DOHH2 (cell line): Measurements from ENCODE around the gene N4BP2.
A peak's percentile ranks its signal among the peaks of the same experiment; 100 is the strongest.

Source experiments
- H3F3A ChIP-seq: fragments of 200-600 bp; sonication (generic), shearing (Covaris generic); 2 replicates; pipeline ENCODE4 v1.6.0; 2016; ENCODE audit warnings: antibody characterized with exemption, mild to moderate bottlenecking; ENCODE audit not compliant: control insufficient read depth, insufficient read depth
- H3K27ac ChIP-seq: fragments of 200-600 bp; sonication (generic); 2 replicates; pipeline ENCODE4 v1.5.1; 2014; ENCODE audit warnings: low read depth, mild to moderate bottlenecking, low read length, moderate library complexity
- H3K27me3 ChIP-seq: fragments of 200-600 bp; sonication (generic); 2 replicates; pipeline ENCODE4 v1.6.1; 2014; ENCODE audit warnings: mild to moderate bottlenecking, low read length, mixed read lengths; ENCODE audit not compliant: control insufficient read depth
- H3K36me3 ChIP-seq: fragments of 200-600 bp; sonication (generic); 2 replicates; pipeline ENCODE4 v1.6.1; 2014; ENCODE audit warnings: mild to moderate bottlenecking, low read length, moderate library complexity, mixed read lengths; ENCODE audit not compliant: control insufficient read depth
- H3K4me1 ChIP-seq: fragments of 200-600 bp; sonication (generic); 2 replicates; pipeline ENCODE4 v1.6.1; 2014; ENCODE audit warnings: mild to moderate bottlenecking, low read length, mixed read lengths; ENCODE audit not compliant: control insufficient read depth
- H3K4me2 ChIP-seq: fragments of 200-600 bp; sonication (generic); 2 replicates; pipeline ENCODE4 v1.6.0; 2014; ENCODE audit warnings: mild to moderate bottlenecking, low read length, moderate library complexity
- H3K4me3 ChIP-seq: fragments of 200-600 bp; sonication (generic); 2 replicates; pipeline ENCODE4 v1.5.1; 2014; ENCODE audit warnings: mild to moderate bottlenecking, low read length, mixed read lengths
- H3K79me2 ChIP-seq: fragments of 200-600 bp; sonication (generic); 2 replicates; pipeline ENCODE4 v1.6.1; 2014; ENCODE audit warnings: mild to moderate bottlenecking, low read length, mixed read lengths; ENCODE audit not compliant: control insufficient read depth
- H3K9me2 ChIP-seq: fragments of 200-600 bp; sonication (generic); replicated peaks from 2 replicates; pipeline ENCODE4 v1.6.1; 2014; ENCODE audit warnings: mild to moderate bottlenecking, low read length, mixed read lengths; ENCODE audit not compliant: control insufficient read depth
- H3K9me3 ChIP-seq: fragments of 200-600 bp; sonication (generic); 2 replicates; pipeline ENCODE4 v1.6.1; 2014; ENCODE audit warnings: antibody characterized with exemption, low read length, mixed read lengths; ENCODE audit not compliant: control insufficient read depth, insufficient read depth
- H4K20me1 ChIP-seq: fragments of 200-600 bp; sonication (generic); 2 replicates; pipeline ENCODE4 v1.6.0; 2014; ENCODE audit warnings: low read depth, mild to moderate bottlenecking, antibody characterized with exemption, low read length, moderate library complexity; ENCODE audit not compliant: control insufficient read depth, insufficient read depth
- EZH2phosphoT487 ChIP-seq: fragments of 200-600 bp; sonication (generic); IDR thresholded peaks from 2 replicates; pipeline ENCODE4 v1.6.1; 2017; ENCODE audit warnings: borderline replicate concordance, mild to moderate bottlenecking, antibody characterized with exemption, low read length, moderate library complexity, mixed read lengths
- TF ChIP-seq, protein P1 (sequence below): fragments of 200-600 bp; sonication (generic); IDR thresholded peaks from one replicate; pipeline ENCODE4 v1.5.1; 2014; ENCODE audit warnings: antibody characterized with exemption, mild to moderate bottlenecking, low read depth, low read length; ENCODE audit not compliant: poor library complexity, severe bottlenecking

Gene N4BP2

DNA sequence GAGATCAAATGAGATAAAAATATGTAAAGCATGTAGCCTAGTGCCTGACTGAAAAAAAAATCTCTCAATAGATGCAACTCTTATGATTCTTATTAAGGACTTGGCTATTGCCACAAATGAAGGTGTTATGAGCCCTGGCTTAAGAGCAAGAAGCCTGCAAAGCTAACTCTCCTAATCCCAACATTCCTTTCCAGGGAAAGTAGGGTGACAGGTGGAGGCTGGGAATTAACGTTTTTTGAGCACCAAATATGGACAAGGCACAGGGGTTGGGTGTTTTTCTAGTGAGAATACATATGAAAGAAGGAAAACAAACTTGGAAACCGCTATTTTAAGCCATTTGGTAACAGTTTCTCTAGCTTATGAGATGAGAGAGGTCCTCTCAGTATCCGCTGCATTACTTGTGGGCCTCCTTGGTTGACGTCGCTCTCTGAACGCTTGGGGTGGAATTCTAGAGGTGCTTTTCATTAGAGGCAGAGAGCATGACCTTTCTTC lies 142.6 kb downstream of the N4BP2 start:
- Histone ChIP-seq H3K4me3 (peak overlapping the region; percentile 90), H3F3A (peaks cover 73% of the 10 kb centered on the region), H3K36me3 (peaks cover 91% of the 10 kb centered on the region), H3K9me3 (no peaks in the 10 kb centered on the region), H3K9me2 (no peaks in the 10 kb centered on the region), H3K27me3 (no peaks in the 10 kb centered on the region), H4K20me1 (peaks cover 18% of the 10 kb centered on the region), H3K79me2 (peaks cover 100% of the 10 kb centered on the region), H3K4me2 (peak overlapping the region; percentile 99), H3K4me1 (peaks cover 47% of the 10 kb centered on the region), H3K27ac (peak overlapping the region; percentile 100)
- TF ChIP-seq, protein P1, sequence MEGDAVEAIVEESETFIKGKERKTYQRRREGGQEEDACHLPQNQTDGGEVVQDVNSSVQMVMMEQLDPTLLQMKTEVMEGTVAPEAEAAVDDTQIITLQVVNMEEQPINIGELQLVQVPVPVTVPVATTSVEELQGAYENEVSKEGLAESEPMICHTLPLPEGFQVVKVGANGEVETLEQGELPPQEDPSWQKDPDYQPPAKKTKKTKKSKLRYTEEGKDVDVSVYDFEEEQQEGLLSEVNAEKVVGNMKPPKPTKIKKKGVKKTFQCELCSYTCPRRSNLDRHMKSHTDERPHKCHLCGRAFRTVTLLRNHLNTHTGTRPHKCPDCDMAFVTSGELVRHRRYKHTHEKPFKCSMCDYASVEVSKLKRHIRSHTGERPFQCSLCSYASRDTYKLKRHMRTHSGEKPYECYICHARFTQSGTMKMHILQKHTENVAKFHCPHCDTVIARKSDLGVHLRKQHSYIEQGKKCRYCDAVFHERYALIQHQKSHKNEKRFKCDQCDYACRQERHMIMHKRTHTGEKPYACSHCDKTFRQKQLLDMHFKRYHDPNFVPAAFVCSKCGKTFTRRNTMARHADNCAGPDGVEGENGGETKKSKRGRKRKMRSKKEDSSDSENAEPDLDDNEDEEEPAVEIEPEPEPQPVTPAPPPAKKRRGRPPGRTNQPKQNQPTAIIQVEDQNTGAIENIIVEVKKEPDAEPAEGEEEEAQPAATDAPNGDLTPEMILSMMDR = no peak
- no peak for TF ChIP-seq EZH2phosphoT487

DNA sequence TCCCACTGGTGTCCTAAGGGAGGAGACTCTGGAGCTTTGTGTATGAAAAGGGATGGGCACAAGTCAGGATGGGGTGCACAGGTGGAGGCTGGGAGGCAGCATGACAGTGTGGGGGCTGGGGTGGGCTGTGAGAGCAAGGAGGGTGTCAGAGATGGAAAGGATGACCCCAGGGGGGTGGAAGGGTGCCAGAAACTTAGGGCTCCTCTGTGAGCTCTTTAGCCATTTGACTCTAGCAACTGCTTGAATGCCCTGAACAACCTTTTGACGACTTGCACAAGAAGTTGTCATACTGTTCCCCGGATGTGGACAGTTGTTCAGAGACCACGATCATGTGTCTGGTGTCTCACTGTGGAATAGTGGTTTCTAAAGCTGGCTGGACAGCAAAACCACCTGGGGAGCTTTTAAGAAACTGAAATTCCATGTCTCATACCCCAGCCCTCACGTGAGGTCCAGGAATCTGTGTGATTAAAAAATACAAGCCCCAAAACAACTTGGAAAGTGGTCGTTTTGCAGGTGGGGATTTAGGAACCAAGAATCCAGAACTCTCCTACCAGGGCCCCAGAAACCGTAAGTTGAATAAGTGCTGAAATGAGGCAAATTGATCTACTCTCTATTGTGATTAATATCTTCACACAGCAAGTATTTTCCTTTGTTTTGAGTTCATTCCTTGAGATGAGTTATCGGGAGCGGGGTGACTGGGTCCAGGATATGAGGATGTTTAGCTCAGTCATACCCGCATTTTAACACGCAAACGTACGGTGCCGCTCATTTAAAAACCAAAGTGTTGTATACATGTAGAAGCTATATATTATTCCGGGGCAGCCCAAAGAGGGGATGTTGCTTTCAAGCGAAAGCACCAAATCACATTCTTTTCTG lies 143.6 kb downstream of the N4BP2 start:
- no peaks in the 10 kb centered on the region for H3K27me3 ChIP-seq
- H3K36me3 ChIP-seq = peaks cover 91% of the 10 kb centered on the region
- H3K27ac ChIP-seq = peak overlapping the region; percentile 100
- peaks cover 20% of the 10 kb centered on the region for H4K20me1 ChIP-seq
- H3K9me3 ChIP-seq = no peaks in the 10 kb centered on the region
- peaks cover 100% of the 10 kb centered on the region for H3K79me2 ChIP-seq
- no peaks in the 10 kb centered on the region for H3K9me2 ChIP-seq
- H3F3A ChIP-seq = peaks cover 65% of the 10 kb centered on the region
- peak overlapping the region; percentile 90 for H3K4me3 ChIP-seq
- peak overlapping the region; percentile 99 for H3K4me2 ChIP-seq
- peaks cover 48% of the 10 kb centered on the region for H3K4me1 ChIP-seq
- no peak for TF ChIP-seq EZH2phosphoT487
- TF ChIP-seq, protein P1 = no peak

DNA sequence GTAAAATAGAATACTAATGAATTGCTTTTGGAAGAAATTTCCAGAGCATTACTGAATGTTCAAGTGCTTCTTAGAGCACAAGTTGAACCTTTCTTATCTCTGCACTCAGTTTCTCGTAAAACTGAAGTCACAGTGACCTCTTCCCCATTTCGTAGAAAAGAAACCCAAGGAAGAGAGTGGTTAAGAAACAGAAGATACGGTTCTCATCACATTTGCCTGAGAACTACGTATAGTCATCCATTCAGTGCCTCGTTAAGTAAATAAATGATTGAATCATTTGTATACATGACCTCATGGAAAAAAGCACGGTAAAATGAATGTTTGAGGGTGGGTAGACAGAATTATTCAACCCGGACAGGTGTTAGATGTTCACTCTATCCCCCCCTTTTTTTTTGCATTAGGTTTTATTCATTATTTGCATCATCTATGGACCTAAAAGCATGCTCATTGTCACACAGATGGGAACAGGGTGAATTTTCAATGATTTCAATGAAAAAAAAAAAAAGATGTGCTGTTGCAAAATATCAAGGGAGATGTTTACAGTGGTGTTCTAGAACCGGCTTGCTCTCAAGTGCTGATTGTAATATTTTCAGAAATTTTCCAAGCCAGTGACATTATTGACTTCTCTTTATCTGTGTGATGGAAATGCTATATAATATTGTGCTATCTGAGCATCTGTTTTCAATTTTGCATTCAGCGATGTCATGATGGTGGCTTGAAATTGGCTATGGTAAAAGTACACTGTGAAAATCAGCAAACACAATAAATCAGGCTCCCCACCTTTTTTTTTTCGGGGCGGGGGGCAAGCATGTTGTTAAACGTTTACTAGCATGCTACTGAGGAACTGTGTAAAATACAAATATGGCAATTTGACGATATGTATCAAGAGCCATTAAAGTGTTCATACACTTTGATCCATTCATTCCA lies 144.5 kb downstream of the N4BP2 start:
- Histone ChIP-seq H4K20me1 (peaks cover 23% of the 10 kb centered on the region), H3K4me1 (peaks cover 48% of the 10 kb centered on the region), H3K36me3 (peaks cover 91% of the 10 kb centered on the region), H3K79me2 (peaks cover 100% of the 10 kb centered on the region), H3F3A (peaks cover 63% of the 10 kb centered on the region), H3K27me3 (no peaks in the 10 kb centered on the region), H3K27ac (peak overlapping the region; percentile 100), H3K9me3 (no peaks in the 10 kb centered on the region), H3K4me3 (peak overlapping the region; percentile 90), H3K4me2 (peak overlapping the region; percentile 99), H3K9me2 (no peaks in the 10 kb centered on the region)
- TF ChIP-seq EZH2phosphoT487 = no peak
- TF ChIP-seq, protein P1 = no peak
